Activated T-cell treated with anti-CD3 and anti-CD28 coated beads for 4 hours (primary cell): ENCODE measurements around the gene CCR1.
"Not testable (repeated sequence)": the region's sequence is repeated elsewhere in the genome, so short reads cannot be mapped to it uniquely, and the experiment has no call there.

Experiments used
- DNase-seq: peaks from one replicate; pipeline ENCODE4 v3.0.0-alpha.2; 2020

Gene CCR1

GRCh38 chr3:46209746-46210470 lies 1.8 kb upstream of the CCR1 start:
- no peak for DNase-seq

GRCh38 chr3:46209053-46209452 lies 940 bp upstream of the CCR1 start:
- no peak for DNase-seq

- not testable (repeated sequence) for DNase-seq
Observed at GRCh38 chr3:46207514-46207913, 599 bp downstream of the CCR1 start.

GRCh38 chr3:46206282-46207015 lies 1.7 kb downstream of the CCR1 start:
- DNase-seq: no peak

- no peak for DNase-seq
Observed at GRCh38 chr3:46205286-46205960, 2.7 kb downstream of the CCR1 start.

- DNase-seq: no peak
Observed at GRCh38 chr3:46203681-46204080, 4.4 kb downstream of the CCR1 start.

- no peak for DNase-seq
Observed at GRCh38 chr3:46202535-46202934, 5.6 kb downstream of the CCR1 start.

- DNase-seq: no peak
Observed at GRCh38 chr3:46200790-46201189, 7.3 kb downstream of the CCR1 start.

- no peak for DNase-seq
Observed at GRCh38 chr3:46200211-46200610, 7.9 kb downstream of the CCR1 start.

- DNase-seq: no peak
Observed at GRCh38 chr3:46196261-46196957, 11.7 kb downstream of the CCR1 start.

- no peak for DNase-seq
Observed at GRCh38 chr3:46194868-46195553, 13.1 kb downstream of the CCR1 start.

GRCh38 chr3:46193436-46193835 lies 14.7 kb downstream of the CCR1 start:
- DNase-seq: no peak

- DNase-seq: no peak
Observed at GRCh38 chr3:46192939-46193338, 15.2 kb downstream of the CCR1 start.

GRCh38 chr3:46191730-46192129 lies 16.4 kb downstream of the CCR1 start:
- no peak for DNase-seq

- DNase-seq: no peak
Observed at GRCh38 chr3:46188708-46189107, 19.4 kb downstream of the CCR1 start.

- DNase-seq: no peak
Observed at GRCh38 chr3:46187876-46188275, 20.2 kb downstream of the CCR1 start.

- DNase-seq: no peak
Observed at GRCh38 chr3:46187341-46187700, 20.8 kb downstream of the CCR1 start.

- DNase-seq: no peak
Observed at GRCh38 chr3:46186471-46187340, 21.4 kb downstream of the CCR1 start.

- no peak for DNase-seq
Observed at GRCh38 chr3:46184469-46184868, 23.6 kb downstream of the CCR1 start.

GRCh38 chr3:46183330-46183729 lies 24.8 kb downstream of the CCR1 start:
- no peak for DNase-seq

GRCh38 chr3:46168583-46169345 lies 39.3 kb downstream of the CCR1 start:
- no peak for DNase-seq
